Embryonic facial prominence (tissue), 1 donor: ENCODE measurements around the gene CSNK2A1.
"Not testable (repeated sequence)": the region's sequence is repeated elsewhere in the genome, so short reads cannot be mapped to it uniquely, and the experiment has no call there.

ENCODE experiments used
- DNase-seq: peaks from one replicate; pipeline ENCODE4 v3.0.0-alpha.2; 2016; ENCODE audit errors: extremely low spot score

CSNK2A1 gene

GRCh38 chr20:458776-459175, 84.8 kb downstream of the CSNK2A1 start:
- no peak for DNase-seq

DNA sequence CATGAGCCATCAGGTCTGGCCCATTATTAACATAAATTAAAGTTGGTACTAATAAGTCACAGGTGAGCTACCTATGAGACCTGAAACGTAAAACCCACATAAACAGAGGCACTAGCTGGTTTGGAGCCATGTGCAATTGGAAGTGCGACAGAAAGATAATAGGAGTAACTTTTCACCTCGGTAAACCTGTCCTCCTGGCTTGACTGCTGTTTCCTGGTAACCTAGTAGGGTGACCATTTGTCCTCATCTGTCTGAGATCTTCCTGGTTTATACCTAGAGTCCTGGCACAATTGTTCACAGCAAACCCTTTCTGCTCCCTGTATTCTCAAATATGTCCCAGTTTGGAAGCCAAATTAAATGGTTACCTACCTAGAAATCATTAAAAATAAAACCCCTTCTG, 88.6 kb downstream of the CSNK2A1 start:
- no peak for DNase-seq

DNA sequence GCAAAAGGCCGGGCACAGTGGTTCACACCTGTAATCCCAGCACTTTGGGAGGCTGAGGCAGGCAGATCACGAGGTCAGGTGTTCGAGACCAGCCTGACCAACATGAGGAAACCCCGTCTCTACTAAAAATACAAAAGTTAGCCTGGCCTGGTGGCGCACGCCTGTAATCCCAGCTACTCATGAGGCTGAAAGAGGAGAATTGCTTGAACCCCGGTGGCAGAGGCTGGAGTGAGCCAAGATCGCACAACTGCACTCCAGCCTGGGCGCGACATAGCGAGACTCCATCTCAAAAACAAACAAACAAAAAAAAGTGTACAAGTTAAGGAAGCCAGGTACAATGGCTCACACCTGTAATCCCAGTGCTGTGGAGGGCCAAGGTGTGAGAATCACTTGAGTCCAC, 91.6 kb downstream of the CSNK2A1 start:
- DNase-seq, result not testable (repeated sequence)

DNA sequence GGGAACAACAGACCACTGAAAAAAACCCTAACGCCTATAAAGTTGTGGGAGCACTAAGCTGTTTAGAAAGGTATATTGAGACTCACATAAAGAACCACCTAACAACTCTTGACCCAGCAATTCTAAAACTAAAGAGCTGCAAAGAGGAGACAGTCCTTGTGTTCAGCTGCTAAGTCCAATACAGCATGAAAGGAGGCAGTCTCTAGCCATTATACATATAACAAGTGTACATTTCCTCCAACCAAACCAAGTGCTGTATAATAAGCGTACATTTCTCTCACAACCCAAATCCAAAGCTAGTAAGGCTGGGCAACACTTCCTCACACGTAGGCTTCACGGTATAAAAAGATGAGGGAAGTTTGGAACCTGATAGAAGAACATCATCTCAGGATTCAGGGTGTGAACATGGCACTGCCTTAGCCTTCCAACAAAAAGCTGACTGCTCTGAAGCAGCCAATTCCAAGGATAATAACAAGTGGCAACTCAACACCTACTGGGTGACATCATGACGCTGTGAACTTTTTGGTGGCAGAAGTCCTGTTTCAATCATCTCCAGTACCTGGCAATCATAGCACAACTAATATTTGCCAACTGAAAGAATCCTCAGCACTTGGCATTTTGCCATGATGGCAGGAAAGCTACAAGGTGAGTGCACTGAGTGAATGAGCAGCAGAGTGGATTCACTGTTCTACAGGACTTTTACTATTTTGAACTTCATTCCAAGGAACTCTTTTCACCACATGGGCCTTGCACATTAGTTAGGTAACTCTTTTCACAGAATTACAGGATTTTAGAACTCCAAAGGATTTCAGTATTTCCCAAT, 97.9 kb downstream of the CSNK2A1 start:
- no peak for DNase-seq

GRCh38 chr20:444862-445426, 98.6 kb downstream of the CSNK2A1 start:
- no peak for DNase-seq

DNA sequence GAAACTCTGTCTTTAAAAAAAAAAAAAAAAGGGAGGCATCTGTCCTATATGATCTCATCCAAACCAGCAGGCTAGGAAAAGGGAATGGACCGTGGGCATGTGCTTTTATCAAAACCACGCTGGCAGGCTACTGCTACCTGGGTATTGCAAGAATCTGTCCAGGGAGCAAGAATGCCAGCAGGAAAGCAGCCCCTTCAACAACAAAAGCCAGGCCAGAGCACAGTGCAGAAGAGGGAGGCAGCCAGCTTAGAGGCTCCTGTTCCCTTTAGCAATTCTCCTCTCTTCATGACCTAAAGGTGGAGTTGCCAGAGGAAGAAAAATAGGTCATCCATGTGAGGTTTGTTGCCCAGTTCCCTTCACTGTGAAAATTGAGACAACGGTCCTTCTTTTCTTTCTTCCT, 99.5 kb downstream of the CSNK2A1 start:
- DNase-seq, result no peak

GRCh38 chr20:443223-443775, 100.3 kb downstream of the CSNK2A1 start:
- no peak for DNase-seq

DNA sequence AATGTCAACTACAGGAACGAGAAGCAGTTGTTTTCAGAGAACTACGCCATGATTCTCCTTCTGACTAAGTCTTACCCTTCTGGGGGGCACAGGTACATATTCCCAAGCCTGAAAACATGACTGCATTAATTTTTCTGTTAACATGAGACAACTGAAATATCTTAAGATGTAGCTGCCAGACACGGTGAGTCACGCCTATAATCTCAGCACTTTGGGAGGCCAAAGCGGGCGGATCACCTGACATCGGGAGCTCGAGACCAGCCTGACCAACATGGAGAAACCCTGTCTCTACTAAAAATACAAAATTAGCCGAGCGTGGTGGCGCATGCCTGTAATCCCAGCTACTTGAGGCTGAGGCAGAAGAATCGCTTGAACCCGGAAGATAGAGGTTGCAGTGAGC, 103.0 kb downstream of the CSNK2A1 start:
- no peak for DNase-seq

- no peak for DNase-seq
Observed at GRCh38 chr20:440148-440547, 103.4 kb downstream of the CSNK2A1 start.

DNA sequence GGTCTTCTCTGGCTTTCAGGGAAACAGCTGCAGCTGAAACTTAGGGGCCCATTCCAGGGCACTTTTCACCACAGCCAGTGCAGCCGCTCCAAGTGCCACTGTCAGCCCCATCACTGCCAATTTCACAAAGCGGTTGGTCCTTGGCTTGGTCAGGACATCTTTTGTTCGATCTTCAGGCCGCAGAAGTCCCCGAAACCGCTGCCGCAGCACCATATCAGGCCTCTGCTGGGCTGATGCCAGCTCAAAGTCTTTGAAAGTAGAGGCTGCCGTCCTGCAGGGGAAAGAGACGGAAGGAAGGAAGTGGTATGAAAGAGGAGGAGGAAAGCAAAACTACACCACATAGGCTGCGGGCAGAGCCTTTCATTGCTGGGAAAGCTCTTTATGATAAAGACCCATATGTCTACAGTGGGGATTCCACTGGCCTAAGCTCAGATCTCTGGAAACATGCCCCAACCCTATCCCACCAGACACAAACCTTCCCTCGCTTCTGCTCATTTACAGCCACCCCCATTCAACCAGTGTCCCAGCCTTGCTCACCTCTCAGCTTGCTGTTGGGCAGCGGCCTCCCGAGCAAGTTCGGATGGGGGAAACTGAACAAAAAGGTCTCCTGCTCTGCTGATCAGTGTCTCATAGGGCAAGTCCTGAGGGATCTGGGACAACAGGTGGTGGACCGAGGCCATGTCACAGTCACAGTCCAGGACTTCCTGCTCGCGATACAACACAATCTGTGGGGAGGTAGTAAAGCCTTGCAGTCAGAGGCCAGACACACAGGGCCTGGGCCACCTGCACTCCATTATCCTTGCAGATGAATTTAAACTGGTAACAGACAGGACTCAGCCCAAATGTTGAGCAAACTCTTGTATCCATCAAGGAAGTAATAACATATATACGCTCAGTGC, 104.8 kb downstream of the CSNK2A1 start:
- no peak for DNase-seq

DNA sequence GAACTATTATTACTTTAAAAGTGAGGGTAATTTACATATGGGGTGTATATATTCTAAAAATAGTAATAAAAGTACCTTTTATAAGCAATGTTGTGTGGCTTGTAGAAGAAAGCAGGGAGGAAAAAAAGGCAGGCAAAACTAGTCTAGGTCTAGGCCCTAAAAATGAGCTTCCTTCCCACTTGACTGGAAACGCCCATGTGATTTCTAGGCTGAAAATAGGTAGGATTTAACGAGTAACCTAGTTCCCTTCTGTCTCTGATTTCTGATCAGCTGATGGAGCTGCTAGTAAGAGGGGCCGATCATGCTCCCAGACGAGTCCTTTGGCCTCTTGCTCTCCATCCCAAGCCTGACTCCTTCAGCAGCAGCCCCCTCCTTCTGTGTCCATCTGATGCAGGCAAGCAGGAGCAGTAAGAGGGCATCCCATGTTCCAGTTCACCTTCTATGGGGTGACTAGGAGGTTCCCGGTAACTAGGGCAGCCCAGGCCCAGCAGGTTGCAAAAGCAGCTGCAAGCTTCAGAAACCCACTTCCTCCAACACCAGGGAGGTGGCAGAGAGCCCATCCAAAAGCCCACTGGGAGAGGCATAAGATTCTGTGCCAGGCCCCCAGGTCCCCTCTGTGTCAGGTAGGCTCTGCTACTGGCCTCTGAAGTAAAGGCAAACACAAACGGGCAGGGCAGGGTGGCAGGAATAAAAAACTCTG, 105.7 kb downstream of the CSNK2A1 start:
- no peak for DNase-seq

DNA sequence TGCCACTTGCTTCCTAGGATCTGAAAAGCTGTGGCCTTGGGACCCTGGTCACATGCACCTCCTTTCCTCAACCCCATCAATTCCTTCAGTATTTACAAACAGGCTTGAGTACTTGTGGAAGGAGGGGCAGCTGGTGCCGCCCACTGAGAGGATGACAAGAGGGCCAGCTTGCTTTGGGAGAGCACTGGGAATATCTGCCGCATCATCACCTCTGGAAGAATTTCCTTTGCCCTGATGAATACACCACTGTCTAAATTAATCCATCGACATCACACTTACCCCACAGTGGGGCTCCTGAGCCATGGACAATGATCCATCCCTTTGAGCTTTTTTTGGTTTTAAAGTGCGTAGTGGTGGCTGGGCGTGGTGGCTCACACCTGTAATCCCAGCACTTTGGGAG, 107.1 kb downstream of the CSNK2A1 start:
- no peak for DNase-seq

GRCh38 chr20:435558-435957, 108.0 kb downstream of the CSNK2A1 start:
- DNase-seq, result no peak

- DNase-seq, result no peak
Observed at GRCh38 chr20:434661-435419, 108.8 kb downstream of the CSNK2A1 start.

GRCh38 chr20:434221-434620, 109.4 kb downstream of the CSNK2A1 start:
- no peak for DNase-seq

DNA sequence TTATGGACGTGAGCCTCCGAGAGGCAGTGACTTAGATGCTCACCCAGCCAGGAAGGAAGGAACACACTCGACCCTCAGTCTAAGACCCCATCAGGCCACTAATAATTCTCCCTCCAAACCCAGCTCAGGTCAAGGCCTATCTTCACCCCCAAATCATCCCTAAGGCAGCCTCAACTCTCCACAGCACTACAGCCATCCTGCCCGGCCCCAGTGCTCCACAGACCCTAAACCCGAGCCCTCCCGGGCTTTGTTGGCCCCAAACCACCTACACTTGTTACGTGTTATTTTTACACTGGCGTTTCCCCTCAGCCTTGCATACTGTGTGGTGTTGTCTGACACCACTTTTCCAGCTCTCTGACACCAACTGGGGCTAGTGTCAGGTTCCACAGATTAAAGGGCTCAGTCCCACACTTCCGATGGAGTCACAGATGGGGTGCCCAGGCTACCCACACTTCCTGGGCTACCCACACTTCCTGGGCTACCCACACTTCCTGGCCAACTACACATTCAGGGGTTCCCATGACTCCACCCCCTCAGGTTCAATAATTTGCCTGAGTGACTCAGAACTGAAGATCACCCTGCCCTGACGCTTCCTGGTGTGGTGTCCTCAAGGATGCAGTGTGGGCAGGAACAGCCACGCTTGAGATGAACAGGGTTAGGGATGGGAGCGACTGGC, 110.2 kb downstream of the CSNK2A1 start:
- no peak for DNase-seq

DNA sequence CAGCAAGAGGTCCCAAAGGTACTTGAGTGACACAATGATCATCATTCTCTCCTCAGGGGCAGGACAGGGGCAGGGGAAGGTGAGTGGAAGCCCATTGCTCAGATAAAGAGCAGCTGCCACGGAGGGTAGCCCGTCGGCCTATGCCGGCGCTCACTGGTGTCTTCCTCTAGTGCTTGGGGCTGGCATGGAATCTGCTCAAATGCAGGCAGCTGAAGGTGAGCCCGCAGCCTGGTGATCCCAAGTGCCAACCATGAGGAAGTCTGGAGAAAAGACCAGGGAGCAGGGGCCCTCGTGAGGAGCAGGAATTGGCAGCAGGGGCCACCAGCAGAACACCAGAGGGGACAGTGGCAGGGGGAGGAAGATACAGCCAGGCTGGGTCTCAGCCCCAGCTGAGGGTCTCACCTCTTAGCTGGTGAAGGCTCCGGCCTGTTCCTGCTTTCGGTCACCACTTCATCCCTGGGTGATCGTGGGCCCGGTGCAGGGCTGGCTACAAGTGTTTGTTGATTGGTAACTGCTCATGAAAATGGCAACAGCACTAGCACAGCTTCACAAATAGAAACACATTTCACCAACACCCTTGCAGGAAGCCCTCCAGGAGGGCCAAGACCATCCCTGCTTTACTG, 110.8 kb downstream of the CSNK2A1 start:
- no peak for DNase-seq

DNA sequence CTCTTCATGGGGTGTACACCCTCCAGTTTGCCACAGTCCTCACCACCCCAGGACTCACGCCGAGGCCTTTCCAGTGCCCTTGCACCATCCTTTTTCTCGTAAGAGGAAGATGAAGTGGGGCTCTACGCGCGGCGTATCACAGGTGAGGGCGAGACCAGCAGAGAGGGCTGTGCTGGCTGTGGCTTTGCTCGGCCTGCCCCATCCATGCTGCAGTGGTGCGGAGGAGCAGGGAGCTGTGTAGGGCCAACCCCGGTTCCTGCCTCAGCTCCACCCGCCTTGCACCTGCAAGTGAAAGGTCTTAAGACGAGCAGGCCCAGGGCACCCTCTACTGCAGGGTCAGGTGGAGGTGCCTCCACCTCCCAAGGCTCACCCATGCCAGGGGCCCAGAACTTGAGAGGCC, 111.4 kb downstream of the CSNK2A1 start:
- DNase-seq, result no peak

DNA sequence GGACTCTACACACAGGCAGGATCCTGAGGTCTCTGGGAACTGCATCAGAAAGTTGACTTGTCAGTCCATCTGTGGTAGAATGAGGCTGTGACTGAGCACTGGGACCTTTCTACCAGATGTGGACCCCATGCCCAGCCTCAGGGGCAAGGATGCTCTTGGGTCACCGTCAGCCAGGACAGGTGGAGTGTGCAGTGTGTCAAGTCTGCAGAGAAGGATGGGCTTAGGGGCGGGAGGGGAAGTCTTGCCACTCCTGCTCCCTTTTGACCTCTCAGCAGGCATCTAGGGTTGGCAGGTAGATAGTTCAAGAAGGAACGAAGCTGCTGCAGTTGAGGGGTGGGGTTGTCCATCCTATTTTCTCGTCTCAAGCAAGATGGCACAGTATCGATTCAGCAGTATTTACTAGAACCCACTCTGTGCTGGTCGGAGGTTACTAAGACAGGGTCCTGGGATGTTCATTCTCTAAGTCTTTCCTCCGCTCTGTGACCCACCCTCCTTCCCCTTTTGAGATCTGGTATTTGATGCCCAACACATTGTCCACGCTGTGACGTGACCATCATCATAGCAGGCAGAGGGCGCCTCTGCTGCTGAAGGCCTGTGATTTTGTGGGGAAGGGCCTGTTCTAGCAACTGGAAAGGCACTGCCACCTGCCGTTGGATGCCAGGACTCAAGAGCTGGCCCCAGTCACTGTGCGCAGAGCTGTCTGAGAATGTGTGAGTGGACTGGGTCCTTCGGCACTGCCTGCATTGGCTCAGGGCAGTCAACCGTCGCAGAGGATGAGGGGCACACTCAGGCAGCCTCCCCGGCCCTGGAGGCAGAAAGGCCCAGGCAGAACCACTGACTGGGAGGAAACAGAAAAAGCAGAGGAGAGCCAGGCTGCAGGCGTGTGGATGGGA, 112.3 kb downstream of the CSNK2A1 start:
- DNase-seq, result no peak
